Measurements from ENCODE around the gene XAGE5.
"Not testable (repeated sequence)": the region's sequence is repeated elsewhere in the genome, so short reads cannot be mapped to it uniquely, and the experiment has no call there.

Gene XAGE5

GRCh38 chrX:52830551-52830950 is 19.5 kb downstream of the XAGE5 start:
- in situ Hi-C loops (cut with HindIII; ENCODE audit: low sequenced_read_pairs): no loop called here
- DNase-seq (ENCODE audit: low read depth): no peak
- TF ChIP-seq CTCF (IDR thresholded peaks at IDR 0.05; ENCODE audit: low read depth, low read length, missing control alignments): no peak
- no peak overlapping the region for H3K4me3 ChIP-seq (ENCODE audit: low read depth, low read length)

- TF ChIP-seq CTCF (IDR thresholded peaks at IDR 0.05; ENCODE audit: low read depth, low read length, missing control alignments): no peak
- in situ Hi-C loops (cut with HindIII; ENCODE audit: low sequenced_read_pairs): no loop called here
- no peak for DNase-seq (ENCODE audit: low read depth)
- H3K4me3 ChIP-seq (ENCODE audit: low read depth, low read length): no peak overlapping the region
Observed at GRCh38 chrX:52839137-52839536, 28.1 kb downstream of the XAGE5 start.

- in situ Hi-C loops (cut with HindIII; ENCODE audit: low sequenced_read_pairs); H3K4me3 ChIP-seq (ENCODE audit: low read depth, low read length); DNase-seq (ENCODE audit: low read depth): not testable (repeated sequence)
Observed at GRCh38 chrX:52843619-52844018, 32.5 kb downstream of the XAGE5 start.

- no peak overlapping the region for H3K4me3 ChIP-seq (ENCODE audit: low read depth, low read length)
- in situ Hi-C loops (cut with HindIII; ENCODE audit: low sequenced_read_pairs): no loop called here
- DNase-seq (ENCODE audit: low read depth): no peak
- TF ChIP-seq CTCF (IDR thresholded peaks at IDR 0.05; ENCODE audit: low read depth, low read length, missing control alignments): no peak
Observed at GRCh38 chrX:52852110-52852860, 41.2 kb downstream of the XAGE5 start.

GRCh38 chrX:52856991-52857525 is 46.0 kb downstream of the XAGE5 start:
- in situ Hi-C loops (cut with HindIII; ENCODE audit: low sequenced_read_pairs): not testable (repeated sequence)

GRCh38 chrX:52865343-52865998 is 54.4 kb downstream of the XAGE5 start:
- H3K4me3 ChIP-seq (ENCODE audit: low read depth, low read length): no peak overlapping the region
- in situ Hi-C loops (cut with HindIII; ENCODE audit: low sequenced_read_pairs): no loop called here
- TF ChIP-seq CTCF (IDR thresholded peaks at IDR 0.05; ENCODE audit: low read depth, low read length, missing control alignments): no peak
- no peak for DNase-seq (ENCODE audit: low read depth)

More at GRCh38 chrX:52856991-52857525, 46.0 kb downstream of the XAGE5 start:
- DNase-seq (ENCODE audit: low read depth); H3K4me3 ChIP-seq (ENCODE audit: low read depth, low read length): not testable (repeated sequence)
